DMS53 (cell line): ENCODE results near the gene PSENEN.
"Not testable (repeated sequence)": the region's sequence is repeated elsewhere in the genome, so short reads cannot be mapped to it uniquely, and the experiment has no call there.

Experiments
- DNase-seq: peaks from one replicate; lab custom pipeline; 2025; lab: John Stamatoyannopoulos, UW

The PSENEN gene

DNA sequence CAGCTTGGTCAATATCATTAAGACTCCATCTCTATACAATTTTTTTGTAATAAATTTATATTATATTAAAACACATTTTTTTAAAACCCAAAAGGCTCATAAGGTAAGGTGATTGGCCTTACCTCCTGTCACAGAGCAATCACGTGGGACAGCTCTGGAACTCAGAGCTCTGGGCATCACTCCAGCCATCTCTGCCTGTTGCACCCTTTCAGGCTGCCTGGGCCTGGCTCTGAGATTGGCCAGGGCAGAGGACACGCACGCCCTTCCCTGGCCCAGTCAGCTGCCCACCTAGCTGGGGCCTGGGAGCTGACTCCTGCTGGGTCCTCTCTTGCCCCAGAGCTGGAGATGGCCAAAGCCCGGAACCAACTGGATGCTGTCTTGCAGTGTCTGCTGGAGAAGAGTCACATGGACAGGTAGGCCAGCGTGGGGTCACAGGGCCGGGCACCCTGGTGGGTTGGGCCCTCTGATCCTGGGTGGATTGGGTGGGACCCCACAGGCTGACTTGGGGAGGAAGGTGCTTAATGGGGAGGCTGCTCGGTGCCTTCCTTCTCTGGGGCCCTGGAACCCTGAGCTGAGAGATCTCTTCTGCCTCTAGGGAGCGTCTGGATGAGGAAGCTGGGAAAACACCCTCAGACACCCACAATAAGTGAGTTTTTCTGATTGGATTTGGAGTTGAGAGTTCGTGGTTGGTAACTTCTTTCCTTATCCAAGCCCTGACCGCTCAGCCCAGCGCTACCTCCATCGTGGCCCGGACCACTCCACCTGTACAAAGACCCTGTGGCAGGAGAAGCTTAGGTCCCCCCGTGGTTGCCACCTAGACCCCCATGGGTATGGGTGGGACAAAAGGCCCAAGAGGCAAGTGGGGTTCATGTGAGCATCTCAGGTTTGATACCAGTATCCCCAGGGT is 6.6 kb downstream of the PSENEN start:
- DNase-seq, result no peak

- DNase-seq, result no peak
Measured at GRCh38 chr19:35752746-35753350, 7.4 kb downstream of the PSENEN start.

DNA sequence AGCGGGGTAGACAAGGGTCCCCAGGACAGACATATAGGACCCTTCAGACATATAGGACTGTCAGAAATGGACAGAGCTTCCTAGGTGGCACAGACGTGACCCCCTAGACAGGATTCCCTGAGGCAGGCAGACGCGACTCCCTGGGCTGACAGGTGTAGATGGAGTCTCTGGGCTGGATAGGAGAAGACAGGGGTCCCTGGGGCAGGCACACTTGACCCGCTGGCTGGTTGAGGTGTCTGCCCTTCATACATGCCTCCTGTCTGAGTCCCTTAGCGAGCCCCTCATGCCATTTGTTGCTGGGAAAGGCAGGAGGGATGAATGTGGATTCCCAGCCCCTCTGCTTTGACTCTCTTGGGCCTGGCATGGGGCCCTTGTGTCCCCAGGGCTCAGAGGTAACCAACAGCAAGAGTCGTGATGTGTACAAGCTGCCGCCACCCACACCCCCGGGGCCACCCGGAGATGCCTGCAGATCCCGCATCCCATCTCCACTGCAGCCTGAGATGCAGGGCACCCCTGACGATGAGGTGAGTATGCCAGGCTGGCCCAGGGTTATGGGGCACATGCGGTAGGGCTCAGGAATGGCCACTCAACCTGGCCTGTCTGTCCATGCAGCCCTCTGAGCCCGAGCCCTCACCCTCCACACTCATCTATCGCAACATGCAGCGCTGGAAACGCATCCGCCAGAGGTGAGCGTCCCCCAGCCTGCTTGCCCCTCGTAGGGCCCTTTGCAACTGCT is 8.4 kb downstream of the PSENEN start:
- DNase-seq, result no peak

- no peak for DNase-seq
Measured at GRCh38 chr19:35754370-35755130, 9.1 kb downstream of the PSENEN start.

- DNase-seq, result no peak
Measured at GRCh38 chr19:35755131-35755549, 9.7 kb downstream of the PSENEN start.

- DNase-seq, result no peak
Measured at GRCh38 chr19:35755550-35756376, 10.3 kb downstream of the PSENEN start.

DNA sequence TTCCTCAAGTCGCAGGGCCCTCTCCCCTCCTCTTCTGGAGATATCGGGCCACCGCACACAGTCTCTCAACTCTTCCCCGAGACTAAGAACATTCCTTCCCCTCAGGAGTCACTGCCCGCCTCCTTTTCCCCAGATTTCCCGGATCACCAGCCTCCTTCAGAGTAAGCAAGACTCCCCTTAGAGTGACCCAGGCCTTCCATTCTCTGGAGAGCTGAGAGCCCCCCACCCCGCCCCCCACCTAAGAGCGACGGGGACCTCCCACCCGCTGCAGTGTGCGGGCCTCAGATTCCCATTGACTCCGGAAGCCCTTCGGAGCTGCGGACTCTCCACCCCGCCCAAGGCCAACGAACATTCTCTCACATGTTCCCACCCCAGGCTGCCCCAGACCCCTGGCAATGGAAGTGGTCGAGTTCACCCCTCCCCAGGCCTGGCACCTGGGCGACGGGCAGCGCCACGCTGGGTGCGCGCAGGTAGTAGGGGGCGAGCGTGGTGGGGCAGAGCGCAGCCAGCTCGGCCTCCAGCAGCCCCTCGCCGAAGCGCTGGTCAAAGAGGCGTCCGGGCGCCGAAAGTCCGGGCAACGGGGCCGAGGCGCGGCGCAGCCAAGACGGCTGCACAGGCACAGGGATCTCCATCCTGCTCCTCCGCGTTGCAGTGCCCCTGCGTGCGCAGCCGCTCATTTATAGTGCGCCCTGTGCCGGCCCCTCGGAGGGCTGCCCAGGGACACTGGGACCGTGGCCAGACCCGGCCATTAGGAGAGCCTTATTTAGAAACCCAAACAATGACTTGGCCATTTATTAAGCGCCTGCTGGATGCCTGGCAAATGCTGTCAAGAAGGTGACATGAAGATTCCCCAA is 11.2 kb downstream of the PSENEN start, which contains the start of gene HSPB6:
TSS of gene HSPB6 (minus strand) at position 653 of the 854 bp plus-strand sequence. CDS start at position 632, 21 bp downstream.
- DNase-seq, result peak; percentile 75

GRCh38 chr19:35757231-35757748 is 11.8 kb downstream of the PSENEN start:
- DNase-seq, result peak; percentile 93

- peak; percentile 100 for DNase-seq
Measured at GRCh38 chr19:35757749-35758608, 12.5 kb downstream of the PSENEN start, which contains the start of gene PROSER3. Gene PROSER3 (plus strand): TSS chr19:35758176. CDS start chr19:35758216, 40 bp downstream.

GRCh38 chr19:35759697-35760096 is 14.2 kb downstream of the PSENEN start:
- DNase-seq, result no peak

DNA sequence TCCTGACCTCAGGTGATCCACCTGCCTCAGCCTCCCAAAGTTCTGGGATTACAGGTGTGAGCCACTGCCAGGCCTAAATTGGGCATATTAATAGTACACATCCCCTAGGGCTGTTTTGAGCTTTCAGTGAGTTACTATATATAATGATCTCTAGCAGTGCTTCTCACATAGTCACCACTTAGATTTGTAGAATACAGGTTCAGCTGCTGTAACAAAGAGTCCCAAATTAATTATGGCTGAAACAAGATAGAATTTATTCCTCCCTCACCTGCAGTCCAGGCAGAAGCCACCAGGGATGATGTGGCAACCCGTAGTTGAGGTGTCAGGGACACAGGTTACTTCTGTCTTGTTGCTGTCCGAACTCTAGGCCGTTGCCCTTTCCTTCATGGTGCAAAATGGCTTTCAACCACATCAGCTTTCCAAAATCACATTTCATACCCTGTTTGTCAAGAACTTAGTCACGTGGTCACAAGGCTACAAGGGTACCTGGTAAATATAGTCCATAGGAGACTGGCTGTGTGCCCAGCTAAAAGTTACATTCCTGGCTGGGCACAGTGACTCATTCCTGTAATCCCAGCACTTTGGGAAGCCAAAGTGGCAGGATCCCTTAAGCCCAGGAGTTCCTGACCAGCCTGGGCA is 15.4 kb downstream of the PSENEN start:
- no peak for DNase-seq

- DNase-seq, result no peak
Measured at GRCh38 chr19:35764432-35765315, 19.2 kb downstream of the PSENEN start.

GRCh38 chr19:35766571-35767104 is 21.2 kb downstream of the PSENEN start:
- DNase-seq, result no peak

DNA sequence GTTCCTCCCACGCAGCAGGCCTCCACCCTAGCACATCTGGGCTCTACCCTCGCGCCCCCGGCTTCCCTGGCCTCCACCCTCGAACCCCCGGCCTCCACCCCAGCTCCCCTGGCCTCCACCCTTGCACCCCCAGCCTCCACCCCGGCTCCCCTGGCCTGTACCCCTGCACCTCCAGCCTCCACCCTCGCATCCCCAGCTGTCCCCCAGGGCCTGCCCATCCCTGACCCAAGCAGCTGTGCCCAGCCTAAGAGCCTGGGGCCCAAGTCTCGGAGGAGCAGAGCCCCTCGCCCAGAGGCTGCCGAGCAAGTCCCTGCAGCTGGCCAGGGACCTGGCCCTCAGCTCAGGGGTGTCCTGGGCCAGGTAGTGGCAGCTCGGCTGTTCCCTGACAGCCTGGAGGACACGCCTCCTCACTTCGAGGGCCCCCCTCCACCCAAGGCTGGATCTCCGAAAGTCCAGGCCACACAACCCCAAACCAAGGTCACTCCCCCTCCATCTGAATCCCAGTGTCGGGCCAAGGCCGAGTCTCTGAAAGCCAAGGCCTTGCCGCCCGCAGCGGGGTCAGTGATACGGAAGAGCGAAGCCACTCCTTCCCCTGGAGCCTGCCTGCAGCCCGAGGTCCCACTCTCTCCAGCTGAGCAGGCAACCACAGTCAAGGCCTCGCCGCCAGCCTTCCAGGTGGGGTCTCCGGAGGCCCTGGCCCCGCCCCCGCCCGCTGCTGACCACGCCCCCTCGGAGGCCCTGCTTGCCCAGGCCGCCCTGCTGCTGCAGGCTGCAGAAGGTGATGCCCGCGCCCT is 22.0 kb downstream of the PSENEN start:
- no peak for DNase-seq

DNA sequence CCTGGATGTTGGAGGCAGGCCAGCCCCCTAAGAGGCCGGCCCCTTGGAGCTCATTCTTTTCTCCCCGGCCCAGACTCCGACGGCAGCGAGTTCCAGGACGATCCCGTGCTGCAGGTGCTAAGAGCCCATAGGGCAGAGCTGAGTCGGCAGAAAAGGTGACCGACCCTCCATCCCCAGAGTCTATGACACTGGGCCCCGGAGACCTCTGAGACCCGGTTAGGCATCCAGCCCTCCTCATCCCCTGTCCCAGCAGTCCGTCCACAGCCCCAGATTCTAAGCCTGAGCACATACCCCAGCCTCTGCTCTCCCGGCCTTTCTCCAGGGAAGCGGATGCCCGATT is 22.6 kb downstream of the PSENEN start:
- no peak for DNase-seq

DNA sequence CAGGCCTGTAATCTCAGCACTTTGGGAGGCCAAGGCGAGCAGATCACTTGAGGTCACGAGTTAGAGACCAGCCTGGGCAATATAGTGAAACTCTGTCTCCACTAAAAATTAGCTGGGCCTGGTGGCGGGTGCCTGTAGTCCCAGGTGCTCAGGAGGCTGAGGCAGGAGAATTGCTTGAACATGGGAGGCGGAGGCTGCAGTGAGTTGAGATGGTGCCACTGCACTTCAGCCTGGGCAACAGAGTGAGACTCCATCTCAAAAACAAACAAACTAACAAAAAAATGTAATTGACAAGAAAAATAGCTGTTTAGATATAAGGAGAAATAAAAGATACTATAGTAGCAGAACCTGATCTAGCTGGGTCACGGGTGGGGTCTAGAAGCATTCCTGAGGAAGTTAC is 26.9 kb downstream of the PSENEN start:
- DNase-seq, result not testable (repeated sequence)
